Ascending aorta (tissue), 2 donors: ENCODE results near the gene TARS3. TPM values are rescaled to one million over a fixed set of nuclear protein-coding genes. Genes with fewer than 3 reads are reported as not detected.

Source experiments
- DNase-seq, 2 donors: peaks; one replicate each; pipeline ENCODE4 v3.0.0-alpha.2; 2019; ENCODE audit warnings: low spot score in 2 of 2
- H3K27ac ChIP-seq, 2 donors: fragments of 200-600 bp; sonication (generic); one replicate each; pipeline ENCODE4 v1.5.1; 2016 to 2017; ENCODE audit warnings: mild to moderate bottlenecking in 1 of 2
- H3K27me3 ChIP-seq: fragments of 200-600 bp; sonication (generic); one replicate; pipeline ENCODE4 v1.5.1; 2017
- H3K36me3 ChIP-seq, 2 donors: fragments of 200-600 bp; sonication (generic); one replicate each; pipeline ENCODE4 v1.5.1; 2016
- H3K4me1 ChIP-seq, 2 donors: fragments of 200-600 bp; sonication (generic); one replicate each; pipeline ENCODE4 v1.5.1; 2016 to 2017; ENCODE audit warnings: mild to moderate bottlenecking in 1 of 2
- H3K4me3 ChIP-seq, 2 donors: fragments of 200-600 bp; sonication (generic); one replicate each; pipeline ENCODE4 v1.5.1; 2016 to 2017; ENCODE audit warnings: mild to moderate bottlenecking in 1 of 2
- H3K9me3 ChIP-seq, 2 donors: fragments of 200-600 bp; sonication (generic); one replicate each; pipeline ENCODE4 v1.5.1; 2016
- CTCF ChIP-seq, 3 experiments: fragments of 200-600 bp in 2 of 3; fragments of 450-650 bp in 1 of 3; sonication (generic) in 2 of 3; IDR thresholded peaks; one replicate each; pipeline ENCODE4 v1.5.1; 2016 to 2019; ENCODE audit warnings: antibody characterized with exemption in 3 of 3, mild to moderate bottlenecking in 1 of 3, moderate library complexity in 1 of 3
- intact Hi-C: fragments of 100-400 bp; cut with DNase I; formaldehyde crosslinking; loops from one replicate; pipeline ENCODE4 v1.15.1; 2023
- total RNA-seq: library from RNA; depleted of rRNA; stranded (reverse); fragments of >200 nt; gene quantifications from one replicate; pipeline ENCODE4 v1.1.0, GENCODE V29; 2016

Gene TARS3
- total RNA-seq, 1 donor from 2014 or later = 39.5 TPM

GRCh38 chr15:101692801-101693598 lies 31.3 kb downstream of the TARS3 start:
- no peak for TF ChIP-seq CTCF (IDR thresholded peaks at IDR 0.05)
- intact Hi-C loops = no loop called here
- Histone ChIP-seq H3K9me3 (no peaks in the 10 kb centered on the region), H3K4me1 (no peaks in the 10 kb centered on the region), H3K4me3 (no peak overlapping the region), H3K36me3 (peaks cover 34 to 59% of the 10 kb centered on the region in 2 donors), H3K27me3 (no peaks in the 10 kb centered on the region), H3K27ac (no peak overlapping the region)
- DNase-seq = no peak

GRCh38 chr15:101689901-101690300 lies 34.4 kb downstream of the TARS3 start:
- Histone ChIP-seq H3K9me3 (no peaks in the 10 kb centered on the region), H3K4me1 (no peaks in the 10 kb centered on the region), H3K27ac (no peak overlapping the region), H3K36me3 (peaks cover 27 to 58% of the 10 kb centered on the region in 2 donors), H3K27me3 (no peaks in the 10 kb centered on the region), H3K4me3 (no peak overlapping the region)
- intact Hi-C loops = no loop called here
- no peak for TF ChIP-seq CTCF (IDR thresholded peaks at IDR 0.05)
- no peak for DNase-seq

GRCh38 chr15:101686718-101687117 lies 37.6 kb downstream of the TARS3 start:
- H3K27ac ChIP-seq = no peak overlapping the region
- intact Hi-C loops = no loop called here
- H3K27me3 ChIP-seq = no peaks in the 10 kb centered on the region
- H3K36me3 ChIP-seq = peaks cover 23 to 48% of the 10 kb centered on the region in 2 donors
- H3K4me1 ChIP-seq = no peaks in the 10 kb centered on the region
- TF ChIP-seq CTCF (IDR thresholded peaks at IDR 0.05) = no peak
- no peak overlapping the region for H3K4me3 ChIP-seq
- DNase-seq = no peak
- no peaks in the 10 kb centered on the region for H3K9me3 ChIP-seq

- Histone ChIP-seq H3K4me3 (no peak overlapping the region), H3K36me3 (peaks cover 23 to 44% of the 10 kb centered on the region in 2 donors), H3K27me3 (no peaks in the 10 kb centered on the region), H3K27ac (no peak overlapping the region), H3K4me1 (no peaks in the 10 kb centered on the region), H3K9me3 (no peaks in the 10 kb centered on the region)
- no peak for TF ChIP-seq CTCF (IDR thresholded peaks at IDR 0.05)
- intact Hi-C loops = no loop called here
- DNase-seq = no peak
Observed at GRCh38 chr15:101684877-101685276, 39.4 kb downstream of the TARS3 start.

- Histone ChIP-seq H3K36me3 (peaks cover 19 to 49% of the 10 kb centered on the region in 2 donors), H3K27ac (no peak overlapping the region), H3K4me1 (no peaks in the 10 kb centered on the region), H3K9me3 (no peaks in the 10 kb centered on the region), H3K27me3 (no peaks in the 10 kb centered on the region), H3K4me3 (no peak overlapping the region)
- no peak for DNase-seq
- no peak for TF ChIP-seq CTCF (IDR thresholded peaks at IDR 0.05)
- intact Hi-C loops = no loop called here
Observed at GRCh38 chr15:101684384-101684783, 39.9 kb downstream of the TARS3 start.
